ENCODE data around the gene BCKDHB. TPM values are rescaled to one million over a fixed set of nuclear protein-coding genes. Genes with fewer than 3 reads are reported as not detected.

Gene BCKDHB
- polyA plus RNA-seq, 1 of the 3 experiments (the other 2 are of a cell fraction), result 19.9 TPM

- TF ChIP-seq SMC3 (IDR thresholded peaks at IDR 0.05; ENCODE audit: low read depth, low read length) (no peak), MXI1 (IDR thresholded peaks at IDR 0.05; ENCODE audit: low read depth, low read length) (no peak), TCF12 (IDR thresholded peaks at IDR 0.05) (no peak), JUND (IDR thresholded peaks at IDR 0.05) (no peak), NRF1 (IDR thresholded peaks at IDR 0.05; ENCODE audit: low read depth, low read length) (no peak), SIN3A (IDR thresholded peaks at IDR 0.05; ENCODE audit: borderline replicate concordance, low read depth, low read length) (no peak), ZBTB33 (IDR thresholded peaks at IDR 0.05; ENCODE audit: borderline replicate concordance, low read depth) (no peak)
Measured at GRCh38 chr6:80144753-80145315, 38.4 kb downstream of the BCKDHB start (continued).

DNA sequence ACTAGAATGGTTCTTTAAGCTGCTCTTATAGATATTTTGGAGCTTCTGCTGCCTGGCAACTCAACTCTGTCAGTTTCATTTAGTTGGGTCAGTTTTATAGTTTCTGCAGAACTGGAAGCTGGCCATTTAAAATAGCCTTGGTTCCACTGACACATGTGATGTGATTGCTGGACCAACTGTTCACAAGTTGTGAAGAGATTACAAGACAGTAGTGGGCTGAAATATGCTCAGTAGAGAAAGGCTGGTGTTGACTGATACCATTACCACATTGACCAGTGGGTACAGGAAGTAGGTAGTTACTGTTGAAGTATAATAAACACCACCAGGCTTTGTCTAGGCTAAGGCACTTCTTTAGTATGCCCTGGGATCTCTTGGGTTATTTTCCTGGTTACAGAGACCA is 39.0 kb downstream of the BCKDHB start:
- no peak overlapping the region for H2AFZ ChIP-seq (ENCODE audit: low read depth)
- H3K79me2 ChIP-seq (ENCODE audit: insufficient read depth), result 0 out of 2 replicates have a peak, but pooled peaks cover 5% of the 10 kb centered on the region
- peak overlapping the region in 1 of 2 experiments; percentile 90; a peak in 1 of 4 replicates for H3K27ac ChIP-seq (ENCODE audit: low read depth in 2 of 2, low read length in 1 of 2)
- H3F3A ChIP-seq (replicated peaks; ENCODE audit: insufficient read depth), result peaks cover 32% of the 10 kb centered on the region
- ChIA-PET CTCF (no interaction called here), POLR2A (no interaction called here)
- H4K20me1 ChIP-seq (ENCODE audit: insufficient read depth), result no peaks in the 10 kb centered on the region
- no peaks in the 10 kb centered on the region for H3K27me3 ChIP-seq (ENCODE audit: insufficient read depth)
- H3K9me3 ChIP-seq, result no peaks in the 10 kb centered on the region
- H3K4me3 ChIP-seq (ENCODE audit: low read depth in 2 of 2, low read length in 1 of 2), result no peak overlapping the region
- H3K9me2 ChIP-seq, result no peaks in the 10 kb centered on the region
- no peak for DNase-seq
- H3K4me1 ChIP-seq (ENCODE audit: control insufficient read depth in 1 of 2, insufficient read depth in 2 of 2, low read depth in 1 of 2, low read length in 1 of 2), result peaks cover 0 to 31% of the 10 kb centered on the region in 2 experiments; a peak in 3 of 4 replicates
- H3K4me2 ChIP-seq, result peak overlapping the region; percentile 13; the same call in 1 of the 2 replicates
- H3K9ac ChIP-seq, result no peak overlapping the region
- TF ChIP-seq YY1 (IDR thresholded peaks at IDR 0.05; ENCODE audit: low read depth) (no peak), FOXJ3 (CRISPR knock-in tag; IDR thresholded peaks at IDR 0.05) (no peak), RFX5 (IDR thresholded peaks at IDR 0.05; ENCODE audit: low read length) (no peak), TEAD4 (IDR thresholded peaks at IDR 0.05; ENCODE audit: borderline replicate concordance, insufficient read depth) (no peak), MAX (IDR thresholded peaks at IDR 0.05; ENCODE audit: low read depth) (no peak), EZH2phosphoT487 (IDR thresholded peaks at IDR 0.05; ENCODE audit: borderline replicate concordance, low read depth) (no peak), FOXM1 (IDR thresholded peaks at IDR 0.05; ENCODE audit: low read depth) (no peak), TCF12 (IDR thresholded peaks at IDR 0.05) (no peak), NFIC (IDR thresholded peaks at IDR 0.05; ENCODE audit: borderline replicate concordance) (no peak), POLR2AphosphoS5 (IDR thresholded peaks at IDR 0.05; ENCODE audit: low read depth, low read length) (no peak), ZBTB33 (IDR thresholded peaks at IDR 0.05; ENCODE audit: borderline replicate concordance, low read depth) (no peak)
- TF ChIP-seq, protein P1, sequence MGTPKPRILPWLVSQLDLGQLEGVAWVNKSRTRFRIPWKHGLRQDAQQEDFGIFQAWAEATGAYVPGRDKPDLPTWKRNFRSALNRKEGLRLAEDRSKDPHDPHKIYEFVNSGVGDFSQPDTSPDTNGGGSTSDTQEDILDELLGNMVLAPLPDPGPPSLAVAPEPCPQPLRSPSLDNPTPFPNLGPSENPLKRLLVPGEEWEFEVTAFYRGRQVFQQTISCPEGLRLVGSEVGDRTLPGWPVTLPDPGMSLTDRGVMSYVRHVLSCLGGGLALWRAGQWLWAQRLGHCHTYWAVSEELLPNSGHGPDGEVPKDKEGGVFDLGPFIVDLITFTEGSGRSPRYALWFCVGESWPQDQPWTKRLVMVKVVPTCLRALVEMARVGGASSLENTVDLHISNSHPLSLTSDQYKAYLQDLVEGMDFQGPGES (IDR thresholded peaks at IDR 0.05; ENCODE audit: low read depth, low read length), result no peak
- peaks cover 3 to 5% of the 10 kb centered on the region in 2 experiments for H3K36me3 ChIP-seq (replicated peaks in 1 of 2; ENCODE audit: control insufficient read depth in 1 of 2, insufficient read depth in 2 of 2, low read length in 1 of 2)

All from SK-N-SH (cell line).